Prostate gland (tissue), 2 donors: Measurements from ENCODE around the gene USP34.

ENCODE experiments used
- POLR2A ChIP-seq: fragments of 450-650 bp; IDR thresholded peaks from one replicate; pipeline ENCODE4 v1.6.1; 2016; ENCODE audit warnings: antibody characterized with exemption, mild to moderate bottlenecking
- POLR2AphosphoS5 ChIP-seq: sonication (generic); formaldehyde crosslinking; IDR thresholded peaks from one replicate; pipeline ENCODE4 v1.6.1; 2017; ENCODE audit warnings: antibody characterized with exemption
- TF ChIP-seq, protein P1 (sequence below), 4 experiments: fragments of 200-600 bp in 2 of 4; fragments of 450-650 bp in 2 of 4; sonication (generic) in 2 of 4; IDR thresholded peaks; 1 replicate in 3 of 4; 2 replicates in 1 of 4; pipeline ENCODE4 v1.5.1; 2016 to 2019; ENCODE audit warnings: antibody characterized with exemption in 4 of 4, mild to moderate bottlenecking in 2 of 4, moderate library complexity in 2 of 4

DNA sequence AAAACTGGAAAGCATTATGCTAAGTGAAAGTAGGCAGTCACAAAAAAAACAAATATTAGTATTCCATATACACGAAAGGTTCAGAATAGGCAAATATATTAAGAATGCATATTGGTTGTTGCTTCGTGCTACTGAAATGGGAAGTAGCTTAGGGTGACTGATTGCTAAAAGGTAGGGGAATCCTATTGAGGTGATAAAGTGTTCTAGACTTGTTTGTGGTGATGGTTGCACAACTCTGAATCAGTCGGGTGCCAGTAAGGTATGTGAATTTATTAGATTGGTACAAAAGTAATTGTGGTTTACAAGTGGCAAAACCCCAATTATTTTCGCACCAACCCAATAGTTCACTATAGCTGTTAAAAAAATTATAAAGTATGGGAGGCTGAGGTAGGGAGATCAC lies 20.7 kb downstream of the USP34 start:
- no peak for TF ChIP-seq POLR2A
- TF ChIP-seq, protein P1, sequence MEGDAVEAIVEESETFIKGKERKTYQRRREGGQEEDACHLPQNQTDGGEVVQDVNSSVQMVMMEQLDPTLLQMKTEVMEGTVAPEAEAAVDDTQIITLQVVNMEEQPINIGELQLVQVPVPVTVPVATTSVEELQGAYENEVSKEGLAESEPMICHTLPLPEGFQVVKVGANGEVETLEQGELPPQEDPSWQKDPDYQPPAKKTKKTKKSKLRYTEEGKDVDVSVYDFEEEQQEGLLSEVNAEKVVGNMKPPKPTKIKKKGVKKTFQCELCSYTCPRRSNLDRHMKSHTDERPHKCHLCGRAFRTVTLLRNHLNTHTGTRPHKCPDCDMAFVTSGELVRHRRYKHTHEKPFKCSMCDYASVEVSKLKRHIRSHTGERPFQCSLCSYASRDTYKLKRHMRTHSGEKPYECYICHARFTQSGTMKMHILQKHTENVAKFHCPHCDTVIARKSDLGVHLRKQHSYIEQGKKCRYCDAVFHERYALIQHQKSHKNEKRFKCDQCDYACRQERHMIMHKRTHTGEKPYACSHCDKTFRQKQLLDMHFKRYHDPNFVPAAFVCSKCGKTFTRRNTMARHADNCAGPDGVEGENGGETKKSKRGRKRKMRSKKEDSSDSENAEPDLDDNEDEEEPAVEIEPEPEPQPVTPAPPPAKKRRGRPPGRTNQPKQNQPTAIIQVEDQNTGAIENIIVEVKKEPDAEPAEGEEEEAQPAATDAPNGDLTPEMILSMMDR (IDR thresholded peaks at IDR 0.05) = no peak
- TF ChIP-seq POLR2AphosphoS5 = no peak
